GM18502 (cell line): ENCODE measurements around the gene SMIM29.

Experiments used
- ATAC-seq: cut with Tn5 transposase; IDR thresholded peaks from one replicate; pipeline ENCODE4 v1.9.1; 2021; ENCODE audit warnings: mild to moderate bottlenecking; ENCODE audit not compliant: unreplicated experiment, poor library complexity

Gene SMIM29

GRCh38 chr6:34242252-34243130 lies 6.3 kb downstream of the SMIM29 start:
- ATAC-seq: no peak

- no peak for ATAC-seq
These were observed 7.2 kb downstream of the SMIM29 start for GRCh38 chr6:34241351-34242215.

- no peak for ATAC-seq
These were observed 8.2 kb downstream of the SMIM29 start for GRCh38 chr6:34240329-34241248.

GRCh38 chr6:34239893-34240292 lies 8.9 kb downstream of the SMIM29 start:
- no peak for ATAC-seq

- no peak for ATAC-seq
These were observed 9.3 kb downstream of the SMIM29 start for GRCh38 chr6:34239500-34239825.

GRCh38 chr6:34238585-34239499 lies 10.0 kb downstream of the SMIM29 start:
- no peak for ATAC-seq

GRCh38 chr6:34237722-34238584 lies 10.9 kb downstream of the SMIM29 start:
- peak; percentile 1 for ATAC-seq

- peak; percentile 16 for ATAC-seq
These were observed 11.5 kb downstream of the SMIM29 start for GRCh38 chr6:34237316-34237721.

GRCh38 chr6:34236443-34237315 lies 12.1 kb downstream of the SMIM29 start, which contains the start of gene HMGA1:
Gene HMGA1 (plus strand): TSS chr6:34236873. CDS start chr6:34240781, 3,908 bp downstream.
- peak; percentile 69 for ATAC-seq

GRCh38 chr6:34236131-34236442 lies 12.7 kb downstream of the SMIM29 start:
- peak; percentile 7 for ATAC-seq

- ATAC-seq: no peak
These were observed 13.3 kb downstream of the SMIM29 start for GRCh38 chr6:34235307-34236130.

- no peak for ATAC-seq
These were observed 14.0 kb downstream of the SMIM29 start for GRCh38 chr6:34234667-34235306.

- no peak for ATAC-seq
These were observed 14.9 kb downstream of the SMIM29 start for GRCh38 chr6:34233867-34234266.

GRCh38 chr6:34232901-34233300 lies 15.9 kb downstream of the SMIM29 start:
- no peak for ATAC-seq

- ATAC-seq: no peak
These were observed 17.1 kb downstream of the SMIM29 start for GRCh38 chr6:34231566-34232336.
